Spleen (tissue), 7 donors: Measurements from ENCODE around the gene USP26.

ENCODE experiments used
- CTCF ChIP-seq, 11 experiments: fragments of 200-600 bp in 7 of 11; fragments of 450-650 bp in 4 of 11; sonication (generic) in 4 of 11; IDR thresholded peaks in 8 of 11; conservative IDR thresholded peaks in 3 of 11; 1 replicate in 7 of 11; 2 replicates in 4 of 11; pipeline versions ENCODE4 v1.4.0 to v1.8.0; 2016 to 2021; ENCODE audit warnings: antibody characterized with exemption in 11 of 11, inconsistent platforms in 4 of 11, mild to moderate bottlenecking in 1 of 11
- POLR2A ChIP-seq, 3 donors: fragments of 450-650 bp; IDR thresholded peaks; one replicate each; pipeline ENCODE4 v1.5.1; 2017; ENCODE audit warnings: antibody characterized with exemption in 3 of 3, mild to moderate bottlenecking in 1 of 3
- POLR2AphosphoS5 ChIP-seq, 3 donors: sonication (generic); formaldehyde crosslinking; IDR thresholded peaks; one replicate each; pipeline ENCODE4 v1.5.1; 2017; ENCODE audit warnings: antibody characterized with exemption in 3 of 3
- donor health status: DM: no; HTN: no; CAD: no; lungs with moderate emphysema.
- donor health status: DM: no; HTN: no; CAD: no.
- donor health status: DM: no; HTN: no; CAD: no.

GRCh38 chrX:133005042-133005441 is 91.9 kb downstream of the USP26 start:
- peak in 4 of 11 experiments; percentile 14 to 26 (median 24) for TF ChIP-seq CTCF (IDR thresholded peaks at IDR 0.05 in 8 of 11, conservative IDR thresholded peaks at IDR 0.05 in 3 of 11)
- no peak for TF ChIP-seq POLR2A (IDR thresholded peaks at IDR 0.05)
- no peak for TF ChIP-seq POLR2AphosphoS5 (IDR thresholded peaks at IDR 0.05)
